Superior temporal gyrus (tissue), 1 donor: ENCODE data around the gene MMAB.

Experiments used
- DNase-seq: peaks from one replicate; pipeline ENCODE4 v3.0.0-alpha.2; 2016; ENCODE audit errors: extremely low spot score

Gene MMAB

DNA sequence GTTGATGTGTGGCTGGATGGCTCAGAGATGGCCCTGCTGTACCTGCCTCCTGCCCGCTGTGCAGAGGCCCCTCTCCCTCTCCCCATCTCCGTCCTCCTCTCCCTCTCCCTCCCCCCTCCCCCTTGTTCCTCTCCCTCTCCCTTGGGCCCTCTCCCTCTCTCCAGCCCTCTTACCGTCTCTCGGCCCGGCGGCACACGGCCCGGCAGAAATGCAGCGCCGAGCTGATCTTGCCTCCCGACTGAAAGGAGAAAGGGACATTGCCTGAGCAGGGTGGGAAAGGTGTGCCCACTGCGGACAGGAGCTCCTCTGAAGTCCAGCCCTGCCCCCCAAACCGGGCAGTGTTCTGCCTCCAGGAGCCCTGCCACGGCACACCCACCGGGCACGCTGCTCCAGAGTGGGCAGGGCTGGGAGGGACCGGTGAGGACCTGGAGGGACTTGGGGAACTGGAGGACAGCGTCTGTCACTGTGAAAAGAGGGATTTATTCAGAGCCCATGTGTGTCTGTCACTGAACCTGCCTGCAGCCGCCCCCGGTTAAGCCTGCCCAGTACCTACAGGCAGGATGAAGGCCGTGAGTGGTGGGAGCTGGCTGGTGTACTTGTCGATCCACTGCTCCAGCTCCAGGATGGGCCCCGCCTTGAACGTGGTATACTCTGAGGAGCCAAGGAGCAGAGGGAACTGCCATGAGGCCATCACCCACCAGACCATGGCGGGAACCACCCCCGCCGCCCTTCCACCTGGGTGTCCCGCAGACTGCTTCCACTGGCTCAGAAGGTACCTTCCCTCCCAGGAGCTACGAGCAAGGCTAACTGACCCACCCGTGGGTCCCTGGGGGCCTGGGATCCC is 12.2 kb downstream of the MMAB start:
- no peak for DNase-seq

DNA sequence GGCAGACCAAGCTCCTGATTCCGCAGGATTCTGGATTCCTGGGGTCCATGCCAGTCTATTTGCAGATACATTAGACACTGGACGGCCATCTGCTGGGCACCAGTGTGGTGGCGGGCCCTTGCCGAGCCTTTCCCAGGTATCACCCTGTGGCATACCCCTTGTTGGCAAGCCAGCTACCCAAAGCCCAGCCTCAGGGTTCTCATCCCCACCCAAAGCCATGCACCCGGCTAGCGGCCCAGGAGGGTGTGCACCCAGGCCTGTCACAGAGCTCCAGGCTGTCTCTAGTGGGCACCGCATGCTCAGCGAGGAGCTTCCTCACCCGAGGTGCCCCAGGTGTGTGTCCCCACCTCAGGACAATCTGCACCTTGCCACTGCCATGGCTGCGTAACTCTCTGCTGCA is 13.7 kb downstream of the MMAB start:
- DNase-seq, result no peak

DNA sequence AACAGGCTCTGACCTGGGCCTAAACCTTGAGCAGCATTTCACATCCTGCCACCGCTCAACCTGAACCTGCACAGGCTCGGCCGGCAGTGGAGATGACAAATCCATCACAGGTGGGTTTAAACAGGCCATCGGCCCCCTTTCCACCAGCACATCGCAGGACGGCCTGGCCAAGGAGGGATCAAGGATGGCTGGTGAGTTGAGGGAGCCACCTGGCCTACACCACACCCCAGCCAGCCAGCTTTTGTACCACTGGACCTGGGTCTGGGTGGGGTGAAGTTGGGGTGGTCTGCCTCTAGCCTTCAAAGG is 14.2 kb downstream of the MMAB start:
- no peak for DNase-seq

- DNase-seq, result no peak
These were observed 14.7 kb downstream of the MMAB start for GRCh38 chr12:109558374-109559199.

DNA sequence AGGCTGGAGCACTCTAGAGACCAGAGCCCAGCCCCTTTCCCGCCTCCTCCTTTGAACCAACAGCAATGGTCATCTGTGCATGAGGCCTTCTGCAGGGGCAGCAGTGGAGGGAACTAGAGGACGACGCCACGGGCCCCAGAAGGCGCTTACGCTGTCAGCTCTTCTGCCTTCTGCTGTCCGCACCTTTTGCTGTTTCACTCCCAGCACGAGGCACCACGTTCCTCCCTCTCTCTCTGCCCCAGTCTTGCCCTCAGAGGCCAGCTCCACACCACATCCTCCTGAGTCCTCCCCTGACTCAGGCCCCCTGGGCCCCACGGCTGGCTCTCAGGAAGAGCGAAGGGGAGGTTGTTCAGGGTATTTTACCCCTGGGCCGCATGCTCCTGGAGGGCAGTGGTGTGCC is 15.5 kb downstream of the MMAB start:
- DNase-seq, result no peak

DNA sequence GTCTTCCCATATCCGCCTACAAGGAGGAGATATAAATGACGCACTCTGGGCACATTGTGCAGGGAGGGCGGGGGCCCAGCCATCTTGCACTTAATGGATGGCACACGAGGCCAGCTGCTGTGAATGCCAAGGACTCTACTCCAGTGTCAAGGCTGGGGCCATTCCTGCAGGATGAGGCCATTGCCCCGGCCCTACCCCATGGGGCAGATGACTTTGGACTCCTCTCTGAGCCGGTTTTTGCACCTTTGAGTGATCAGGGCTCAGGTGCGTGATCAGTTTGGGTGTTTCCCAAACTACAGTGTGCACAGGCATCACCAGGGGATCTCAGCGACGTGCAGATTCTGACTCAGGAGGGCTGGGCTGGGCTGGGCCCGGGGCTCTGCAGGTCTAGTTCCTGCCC is 16.1 kb downstream of the MMAB start:
- no peak for DNase-seq

- no peak for DNase-seq
These were observed 17.6 kb downstream of the MMAB start for GRCh38 chr12:109555431-109556315.

DNA sequence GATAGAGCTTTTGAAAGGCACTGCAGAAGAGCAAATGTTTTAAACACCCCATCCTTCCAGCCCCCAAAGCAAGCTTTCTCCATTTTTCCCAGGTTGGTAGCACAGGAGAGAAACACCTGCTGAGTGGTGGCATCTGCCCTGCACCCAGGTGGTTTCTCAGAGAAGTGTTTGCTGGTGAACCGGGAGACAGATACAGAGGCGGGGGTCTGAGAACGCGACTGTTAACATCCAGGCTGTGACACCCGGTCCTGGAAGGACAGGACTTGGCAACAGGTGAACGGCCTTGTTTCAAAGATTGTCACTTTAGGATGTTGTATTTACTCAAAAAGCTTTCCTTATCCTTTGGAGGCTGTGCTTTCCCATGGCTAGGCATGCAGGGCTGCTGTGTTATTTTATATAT is 18.5 kb downstream of the MMAB start:
- no peak for DNase-seq

GRCh38 chr12:109553906-109554500 is 19.3 kb downstream of the MMAB start:
- no peak for DNase-seq

DNA sequence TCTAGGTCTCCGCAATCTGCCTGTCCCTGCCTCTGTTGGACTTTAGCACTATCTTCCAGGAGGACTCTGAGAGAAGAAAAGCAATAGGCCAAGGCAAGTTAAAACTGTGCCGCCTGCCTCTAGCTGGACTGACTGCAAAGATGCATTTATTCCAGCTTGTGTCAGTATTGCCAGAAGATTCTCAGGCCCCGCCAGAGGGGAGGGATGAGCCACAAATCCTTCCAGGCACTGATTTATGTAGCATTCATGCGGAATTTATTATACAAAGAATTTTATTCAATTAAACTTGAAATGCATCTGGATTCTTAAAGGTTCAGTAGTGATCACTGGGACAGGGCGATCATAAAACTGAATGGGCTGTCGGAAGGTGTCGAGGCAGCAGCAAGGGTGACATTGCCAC is 19.8 kb downstream of the MMAB start:
- DNase-seq, result no peak

DNA sequence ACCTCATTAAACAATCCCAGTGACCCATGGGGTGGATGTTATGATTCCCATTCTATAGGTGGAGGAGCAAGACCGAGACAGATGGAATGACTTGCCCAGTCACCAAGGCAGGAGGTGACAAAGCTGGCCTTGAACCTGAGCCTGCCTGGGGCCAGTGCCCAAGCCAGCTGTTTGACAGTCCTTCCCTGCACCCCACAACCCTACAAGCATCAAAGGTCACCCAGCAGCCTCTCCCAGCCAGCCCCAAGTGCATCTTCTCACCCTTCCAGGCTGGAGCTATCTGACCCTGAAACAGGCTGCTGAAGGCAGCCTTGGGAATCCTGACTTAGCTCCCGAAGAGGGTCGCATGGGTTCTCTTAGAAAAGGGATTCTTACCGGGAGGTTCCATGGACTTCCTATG is 20.3 kb downstream of the MMAB start:
- no peak for DNase-seq

- DNase-seq, result no peak
These were observed 22.2 kb downstream of the MMAB start for GRCh38 chr12:109551108-109551507.

- DNase-seq, result no peak
These were observed 23.0 kb downstream of the MMAB start for GRCh38 chr12:109550281-109550680.

GRCh38 chr12:109549613-109550270 is 23.6 kb downstream of the MMAB start:
- DNase-seq, result no peak

- no peak for DNase-seq
These were observed 25.0 kb downstream of the MMAB start for GRCh38 chr12:109548258-109548657.

- no peak for DNase-seq
These were observed 26.0 kb downstream of the MMAB start for GRCh38 chr12:109547286-109547685.

GRCh38 chr12:109545826-109546225 is 27.5 kb downstream of the MMAB start:
- DNase-seq, result no peak

GRCh38 chr12:109544955-109545531 is 28.3 kb downstream of the MMAB start:
- no peak for DNase-seq

DNA sequence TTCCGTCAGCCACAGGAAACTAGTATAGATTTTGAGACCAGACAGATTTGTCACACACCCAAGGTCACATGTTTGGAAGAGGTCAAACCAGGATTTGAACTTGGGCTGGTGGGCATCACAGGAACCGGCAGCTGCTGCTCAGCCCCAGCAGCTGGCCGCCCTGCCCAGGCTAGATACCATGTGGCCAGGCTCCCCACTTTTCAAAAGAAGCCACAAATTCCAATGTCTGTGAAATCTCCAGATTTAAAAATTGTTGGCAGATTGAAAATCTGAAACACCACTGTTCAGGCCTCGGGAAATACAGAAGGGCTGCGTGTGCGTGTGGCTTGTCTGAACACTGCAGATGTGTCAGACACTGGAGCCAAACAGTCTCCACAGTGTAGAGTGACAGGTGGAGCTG is 30.4 kb downstream of the MMAB start:
- no peak for DNase-seq

DNA sequence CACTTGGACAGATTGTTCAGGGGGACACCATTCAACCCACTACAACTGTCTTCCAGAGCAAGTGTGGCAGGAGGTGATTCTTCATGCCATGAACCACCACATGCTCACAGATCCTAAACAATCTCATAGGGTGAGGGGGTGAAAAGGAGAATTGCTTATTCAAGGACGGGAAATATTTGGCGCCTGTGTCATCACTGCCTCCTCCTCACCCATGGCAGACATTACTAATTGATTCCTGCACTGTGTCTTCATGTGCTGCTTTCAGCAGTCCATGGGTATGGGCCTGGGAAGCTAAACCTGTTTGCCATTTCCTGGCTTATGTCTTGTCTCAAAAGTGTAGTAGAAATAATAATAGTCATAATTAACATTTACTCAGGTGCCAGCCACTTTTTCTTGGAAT is 31.3 kb downstream of the MMAB start:
- no peak for DNase-seq

DNA sequence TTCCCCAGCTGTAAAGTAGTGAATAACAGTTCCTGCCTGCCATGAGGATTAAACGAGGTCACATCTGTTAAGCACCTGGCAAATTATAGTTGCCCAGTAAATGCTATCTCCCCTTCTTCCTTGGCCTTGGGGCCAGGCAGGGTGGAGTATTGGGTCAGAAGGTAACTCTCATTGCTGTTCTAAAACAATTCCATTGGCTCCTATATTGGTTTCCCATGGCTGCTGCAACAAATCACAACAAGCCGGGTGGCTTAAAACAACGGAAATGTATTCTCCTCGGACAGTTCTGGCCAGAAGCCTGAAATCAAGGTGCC is 31.9 kb downstream of the MMAB start:
- DNase-seq, result no peak
